ENCODE results near the gene OPCML. TPM values are rescaled to one million over a fixed set of nuclear protein-coding genes. Genes with fewer than 3 reads are reported as not detected.

Gene OPCML
- total and polyA plus RNA-seq, 2 experiments from 2014 or later, result 1.2 to 4.4 TPM

DNA sequence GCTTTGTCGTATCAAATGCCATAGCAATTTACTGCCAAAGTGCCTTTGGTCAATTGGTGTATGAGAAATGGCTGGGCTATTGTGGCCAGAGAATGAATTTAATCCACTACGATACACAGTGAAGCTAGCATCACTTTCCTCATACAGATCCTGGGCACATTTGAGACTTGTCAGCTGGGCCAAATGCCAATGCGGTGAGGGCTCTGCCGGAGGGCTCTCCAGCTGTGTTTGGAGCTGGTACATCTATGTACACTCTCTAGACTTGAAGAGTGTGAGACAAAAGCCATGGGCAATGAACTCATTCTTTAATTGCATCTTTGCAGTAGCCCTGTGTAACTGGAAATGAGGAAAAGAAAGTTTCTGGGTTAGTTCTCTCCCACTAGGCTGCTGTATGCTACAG is 1109.0 kb downstream of the OPCML start (continued):
- TF ChIP-seq NANOG (IDR thresholded peaks at IDR 0.05; ENCODE audit: borderline replicate concordance) (no peak), EZH2phosphoT487 (IDR thresholded peaks at IDR 0.05; ENCODE audit: unreplicated experiment) (no peak), CREB1 (CRISPR knock-in tag; IDR thresholded peaks at IDR 0.05; ENCODE audit: low read depth) (no peak)
- TF ChIP-seq, protein P1, sequence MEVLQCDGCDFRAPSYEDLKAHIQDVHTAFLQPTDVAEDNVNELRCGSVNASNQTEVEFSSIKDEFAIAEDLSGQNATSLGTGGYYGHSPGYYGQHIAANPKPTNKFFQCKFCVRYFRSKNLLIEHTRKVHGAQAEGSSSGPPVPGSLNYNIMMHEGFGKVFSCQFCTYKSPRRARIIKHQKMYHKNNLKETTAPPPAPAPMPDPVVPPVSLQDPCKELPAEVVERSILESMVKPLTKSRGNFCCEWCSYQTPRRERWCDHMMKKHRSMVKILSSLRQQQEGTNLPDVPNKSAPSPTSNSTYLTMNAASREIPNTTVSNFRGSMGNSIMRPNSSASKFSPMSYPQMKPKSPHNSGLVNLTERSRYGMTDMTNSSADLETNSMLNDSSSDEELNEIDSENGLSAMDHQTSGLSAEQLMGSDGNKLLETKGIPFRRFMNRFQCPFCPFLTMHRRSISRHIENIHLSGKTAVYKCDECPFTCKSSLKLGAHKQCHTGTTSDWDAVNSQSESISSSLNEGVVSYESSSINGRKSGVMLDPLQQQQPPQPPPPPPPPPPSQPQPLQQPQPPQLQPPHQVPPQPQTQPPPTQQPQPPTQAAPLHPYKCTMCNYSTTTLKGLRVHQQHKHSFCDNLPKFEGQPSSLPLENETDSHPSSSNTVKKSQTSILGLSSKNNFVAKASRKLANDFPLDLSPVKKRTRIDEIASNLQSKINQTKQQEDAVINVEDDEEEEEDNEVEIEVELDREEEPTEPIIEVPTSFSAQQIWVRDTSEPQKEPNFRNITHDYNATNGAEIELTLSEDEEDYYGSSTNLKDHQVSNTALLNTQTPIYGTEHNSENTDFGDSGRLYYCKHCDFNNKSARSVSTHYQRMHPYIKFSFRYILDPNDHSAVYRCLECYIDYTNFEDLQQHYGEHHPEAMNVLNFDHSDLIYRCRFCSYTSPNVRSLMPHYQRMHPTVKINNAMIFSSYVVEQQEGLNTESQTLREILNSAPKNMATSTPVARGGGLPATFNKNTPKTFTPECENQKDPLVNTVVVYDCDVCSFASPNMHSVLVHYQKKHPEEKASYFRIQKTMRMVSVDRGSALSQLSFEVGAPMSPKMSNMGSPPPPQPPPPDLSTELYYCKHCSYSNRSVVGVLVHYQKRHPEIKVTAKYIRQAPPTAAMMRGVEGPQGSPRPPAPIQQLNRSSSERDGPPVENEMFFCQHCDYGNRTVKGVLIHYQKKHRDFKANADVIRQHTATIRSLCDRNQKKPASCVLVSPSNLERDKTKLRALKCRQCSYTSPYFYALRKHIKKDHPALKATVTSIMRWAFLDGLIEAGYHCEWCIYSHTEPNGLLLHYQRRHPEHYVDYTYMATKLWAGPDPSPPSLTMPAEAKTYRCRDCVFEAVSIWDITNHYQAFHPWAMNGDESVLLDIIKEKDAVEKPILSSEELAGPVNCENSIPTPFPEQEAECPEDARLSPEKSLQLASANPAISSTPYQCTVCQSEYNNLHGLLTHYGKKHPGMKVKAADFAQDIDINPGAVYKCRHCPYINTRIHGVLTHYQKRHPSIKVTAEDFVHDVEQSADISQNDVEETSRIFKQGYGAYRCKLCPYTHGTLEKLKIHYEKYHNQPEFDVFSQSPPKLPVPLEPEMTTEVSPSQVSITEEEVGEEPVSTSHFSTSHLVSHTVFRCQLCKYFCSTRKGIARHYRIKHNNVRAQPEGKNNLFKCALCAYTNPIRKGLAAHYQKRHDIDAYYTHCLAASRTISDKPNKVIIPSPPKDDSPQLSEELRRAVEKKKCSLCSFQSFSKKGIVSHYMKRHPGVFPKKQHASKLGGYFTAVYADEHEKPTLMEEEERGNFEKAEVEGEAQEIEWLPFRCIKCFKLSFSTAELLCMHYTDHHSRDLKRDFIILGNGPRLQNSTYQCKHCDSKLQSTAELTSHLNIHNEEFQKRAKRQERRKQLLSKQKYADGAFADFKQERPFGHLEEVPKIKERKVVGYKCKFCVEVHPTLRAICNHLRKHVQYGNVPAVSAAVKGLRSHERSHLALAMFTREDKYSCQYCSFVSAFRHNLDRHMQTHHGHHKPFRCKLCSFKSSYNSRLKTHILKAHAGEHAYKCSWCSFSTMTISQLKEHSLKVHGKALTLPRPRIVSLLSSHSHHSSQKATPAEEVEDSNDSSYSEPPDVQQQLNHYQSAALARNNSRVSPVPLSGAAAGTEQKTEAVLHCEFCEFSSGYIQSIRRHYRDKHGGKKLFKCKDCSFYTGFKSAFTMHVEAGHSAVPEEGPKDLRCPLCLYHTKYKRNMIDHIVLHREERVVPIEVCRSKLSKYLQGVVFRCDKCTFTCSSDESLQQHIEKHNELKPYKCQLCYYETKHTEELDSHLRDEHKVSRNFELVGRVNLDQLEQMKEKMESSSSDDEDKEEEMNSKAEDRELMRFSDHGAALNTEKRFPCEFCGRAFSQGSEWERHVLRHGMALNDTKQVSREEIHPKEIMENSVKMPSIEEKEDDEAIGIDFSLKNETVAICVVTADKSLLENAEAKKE (CRISPR knock-in tag; IDR thresholded peaks at IDR 0.05), result no peak

DNA sequence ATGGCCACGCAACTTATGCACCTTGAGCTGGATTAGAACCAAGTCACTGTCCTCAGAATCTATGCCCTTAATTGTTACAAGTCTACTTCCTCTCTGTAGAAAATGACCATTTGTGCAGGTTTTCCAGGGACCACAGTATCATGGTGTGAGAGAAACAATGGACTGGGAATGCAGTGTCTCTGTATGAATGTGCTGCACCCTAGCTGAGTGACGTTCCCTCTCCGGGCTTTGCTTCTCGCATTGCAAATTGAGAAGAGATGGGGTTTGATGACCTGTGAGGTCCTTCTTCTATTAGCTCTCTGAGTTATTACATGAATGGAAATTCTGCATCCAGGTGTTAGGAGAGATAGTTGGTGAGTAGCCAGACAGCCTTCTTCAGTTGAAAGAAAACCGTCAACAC is 1109.6 kb downstream of the OPCML start:
- Histone ChIP-seq H3K9me2 (ENCODE audit: insufficient read depth) (0 out of 2 replicates have a peak, but pooled peaks cover 3% of the 10 kb centered on the region), H3K27me3 (ENCODE audit: insufficient read depth) (no peaks in the 10 kb centered on the region), H3K4me1 (ENCODE audit: insufficient read depth) (no peaks in the 10 kb centered on the region), H3K27ac (ENCODE audit: low read depth) (no peak overlapping the region), H3K79me2 (replicated peaks; ENCODE audit: insufficient read depth) (no peaks in the 10 kb centered on the region), H3K4me2 (no peak overlapping the region), H2AFZ (no peak overlapping the region), H3K36me3 (ENCODE audit: insufficient read depth) (no peaks in the 10 kb centered on the region), H3K4me3 (no peak overlapping the region), H3F3A (replicated peaks; ENCODE audit: low read depth) (no peaks in the 10 kb centered on the region), H4K20me1 (replicated peaks; ENCODE audit: insufficient read depth) (no peaks in the 10 kb centered on the region)
- Mint-ChIP-seq H3K4me1 (peaks cover 14% of the 10 kb centered on the region), H3K27me3 (ENCODE audit: insufficient read depth, low read depth, poor library complexity) (no peaks in the 10 kb centered on the region), H3K27ac (no peak overlapping the region), H3K9me3 (no peaks in the 10 kb centered on the region), H3K4me3 (no peak overlapping the region), H3K36me3 (ENCODE audit: low read depth) (no peaks in the 10 kb centered on the region)
- DNase-seq (ENCODE audit: low spot score) (no peak), ATAC-seq (no peak)
- TF ChIP-seq, protein P2, sequence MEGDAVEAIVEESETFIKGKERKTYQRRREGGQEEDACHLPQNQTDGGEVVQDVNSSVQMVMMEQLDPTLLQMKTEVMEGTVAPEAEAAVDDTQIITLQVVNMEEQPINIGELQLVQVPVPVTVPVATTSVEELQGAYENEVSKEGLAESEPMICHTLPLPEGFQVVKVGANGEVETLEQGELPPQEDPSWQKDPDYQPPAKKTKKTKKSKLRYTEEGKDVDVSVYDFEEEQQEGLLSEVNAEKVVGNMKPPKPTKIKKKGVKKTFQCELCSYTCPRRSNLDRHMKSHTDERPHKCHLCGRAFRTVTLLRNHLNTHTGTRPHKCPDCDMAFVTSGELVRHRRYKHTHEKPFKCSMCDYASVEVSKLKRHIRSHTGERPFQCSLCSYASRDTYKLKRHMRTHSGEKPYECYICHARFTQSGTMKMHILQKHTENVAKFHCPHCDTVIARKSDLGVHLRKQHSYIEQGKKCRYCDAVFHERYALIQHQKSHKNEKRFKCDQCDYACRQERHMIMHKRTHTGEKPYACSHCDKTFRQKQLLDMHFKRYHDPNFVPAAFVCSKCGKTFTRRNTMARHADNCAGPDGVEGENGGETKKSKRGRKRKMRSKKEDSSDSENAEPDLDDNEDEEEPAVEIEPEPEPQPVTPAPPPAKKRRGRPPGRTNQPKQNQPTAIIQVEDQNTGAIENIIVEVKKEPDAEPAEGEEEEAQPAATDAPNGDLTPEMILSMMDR (conservative IDR thresholded peaks at IDR 0.05; ENCODE audit: low read depth in 2 of 2), result no peak
- TF ChIP-seq EZH2 (IDR thresholded peaks at IDR 0.05; ENCODE audit: low read depth, unreplicated experiment) (no peak), STAT1 (IDR thresholded peaks at IDR 0.05; ENCODE audit: unreplicated experiment) (no peak), ZNF114 (CRISPR knock-in tag; IDR thresholded peaks at IDR 0.05) (no peak), ZNF331 (CRISPR knock-in tag; IDR thresholded peaks at IDR 0.05; ENCODE audit: low read depth) (no peak)
- TF ChIP-seq, protein P3, sequence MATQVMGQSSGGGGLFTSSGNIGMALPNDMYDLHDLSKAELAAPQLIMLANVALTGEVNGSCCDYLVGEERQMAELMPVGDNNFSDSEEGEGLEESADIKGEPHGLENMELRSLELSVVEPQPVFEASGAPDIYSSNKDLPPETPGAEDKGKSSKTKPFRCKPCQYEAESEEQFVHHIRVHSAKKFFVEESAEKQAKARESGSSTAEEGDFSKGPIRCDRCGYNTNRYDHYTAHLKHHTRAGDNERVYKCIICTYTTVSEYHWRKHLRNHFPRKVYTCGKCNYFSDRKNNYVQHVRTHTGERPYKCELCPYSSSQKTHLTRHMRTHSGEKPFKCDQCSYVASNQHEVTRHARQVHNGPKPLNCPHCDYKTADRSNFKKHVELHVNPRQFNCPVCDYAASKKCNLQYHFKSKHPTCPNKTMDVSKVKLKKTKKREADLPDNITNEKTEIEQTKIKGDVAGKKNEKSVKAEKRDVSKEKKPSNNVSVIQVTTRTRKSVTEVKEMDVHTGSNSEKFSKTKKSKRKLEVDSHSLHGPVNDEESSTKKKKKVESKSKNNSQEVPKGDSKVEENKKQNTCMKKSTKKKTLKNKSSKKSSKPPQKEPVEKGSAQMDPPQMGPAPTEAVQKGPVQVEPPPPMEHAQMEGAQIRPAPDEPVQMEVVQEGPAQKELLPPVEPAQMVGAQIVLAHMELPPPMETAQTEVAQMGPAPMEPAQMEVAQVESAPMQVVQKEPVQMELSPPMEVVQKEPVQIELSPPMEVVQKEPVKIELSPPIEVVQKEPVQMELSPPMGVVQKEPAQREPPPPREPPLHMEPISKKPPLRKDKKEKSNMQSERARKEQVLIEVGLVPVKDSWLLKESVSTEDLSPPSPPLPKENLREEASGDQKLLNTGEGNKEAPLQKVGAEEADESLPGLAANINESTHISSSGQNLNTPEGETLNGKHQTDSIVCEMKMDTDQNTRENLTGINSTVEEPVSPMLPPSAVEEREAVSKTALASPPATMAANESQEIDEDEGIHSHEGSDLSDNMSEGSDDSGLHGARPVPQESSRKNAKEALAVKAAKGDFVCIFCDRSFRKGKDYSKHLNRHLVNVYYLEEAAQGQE (IDR thresholded peaks at IDR 0.05; ENCODE audit: unreplicated experiment), result no peak

Data from GM23338 (cell line).